GM21423 (cell line): ENCODE data around the gene CRPPA.

Experiments
- ATAC-seq: cut with Tn5 transposase; IDR thresholded peaks from one replicate; pipeline ENCODE4 v1.9.1; 2021; ENCODE audit warnings: mild to moderate bottlenecking, moderate library complexity; ENCODE audit not compliant: unreplicated experiment

CRPPA gene

DNA sequence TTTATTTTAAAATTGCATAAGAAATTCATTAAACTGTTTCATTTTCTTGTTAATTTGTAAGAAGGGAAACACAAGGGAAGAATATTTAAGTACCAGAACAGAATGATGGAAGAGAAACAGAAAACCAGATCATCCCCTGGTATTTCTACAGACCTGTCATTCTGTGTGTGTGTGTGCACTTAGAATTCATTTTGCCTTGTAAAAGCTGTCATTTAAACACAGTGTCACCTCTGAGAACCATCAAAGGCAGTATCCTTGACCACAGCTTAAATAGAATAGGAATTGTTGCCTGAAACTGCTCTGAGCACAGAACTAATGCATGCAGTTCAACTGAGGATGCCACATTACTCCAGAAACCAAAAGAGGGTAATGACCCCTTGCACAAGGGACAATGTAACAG, 6.8 kb upstream of the CRPPA start:
- ATAC-seq = no peak

DNA sequence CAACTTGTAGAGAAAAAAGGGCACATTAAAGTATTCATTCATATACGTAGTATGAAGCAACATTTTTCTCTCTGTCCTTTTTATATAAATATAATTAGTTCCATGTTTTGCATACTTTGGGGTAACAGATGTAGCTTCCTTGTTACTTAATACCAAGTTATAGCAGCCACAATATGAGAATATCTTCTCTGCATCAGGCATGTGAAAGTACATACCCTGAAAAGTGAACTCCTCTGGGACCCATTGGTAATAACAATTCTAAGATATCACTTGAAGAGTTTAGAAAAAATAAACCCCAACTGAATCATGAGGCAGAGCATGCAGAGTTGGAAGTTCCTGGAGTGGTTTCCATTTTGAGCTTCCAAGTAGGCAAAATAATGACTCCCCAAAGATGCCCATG, 2.4 kb upstream of the CRPPA start:
- no peak for ATAC-seq

DNA sequence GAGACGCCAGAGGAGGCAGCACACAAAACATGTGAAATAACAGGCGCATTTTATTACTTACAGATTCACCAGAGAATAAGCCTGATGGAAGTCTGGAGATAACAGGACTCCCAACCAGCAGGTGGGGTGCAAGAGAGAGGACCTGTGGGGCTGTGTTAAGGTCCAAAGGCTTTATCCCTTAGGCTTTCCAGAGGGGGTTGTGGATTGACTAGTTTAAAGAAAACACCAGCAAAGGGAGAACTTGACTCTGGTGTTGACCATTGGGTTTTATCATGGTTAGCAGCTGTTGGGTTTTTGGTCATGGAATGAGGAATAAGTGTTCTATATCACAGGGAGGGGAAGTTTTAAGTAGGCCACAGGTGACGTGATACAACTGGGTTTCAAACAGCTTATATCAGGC, 1.6 kb upstream of the CRPPA start:
- ATAC-seq = no peak

DNA sequence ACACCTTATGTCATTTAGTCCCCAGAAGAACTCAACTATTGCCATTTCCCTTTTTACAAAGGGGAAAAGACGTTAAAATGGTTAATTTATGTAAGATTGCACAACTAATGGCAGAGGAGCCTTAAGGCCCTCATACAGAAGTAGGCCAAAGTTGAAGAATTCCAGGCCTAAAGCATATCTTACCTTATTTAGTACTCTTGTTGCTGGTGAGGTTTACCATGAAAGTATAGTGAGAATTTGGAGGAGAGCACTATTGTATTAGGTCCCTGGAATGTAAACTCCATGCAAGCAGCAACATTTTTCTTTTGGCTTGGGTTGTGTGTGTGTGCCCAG, 731 bp upstream of the CRPPA start:
- ATAC-seq = no peak

DNA sequence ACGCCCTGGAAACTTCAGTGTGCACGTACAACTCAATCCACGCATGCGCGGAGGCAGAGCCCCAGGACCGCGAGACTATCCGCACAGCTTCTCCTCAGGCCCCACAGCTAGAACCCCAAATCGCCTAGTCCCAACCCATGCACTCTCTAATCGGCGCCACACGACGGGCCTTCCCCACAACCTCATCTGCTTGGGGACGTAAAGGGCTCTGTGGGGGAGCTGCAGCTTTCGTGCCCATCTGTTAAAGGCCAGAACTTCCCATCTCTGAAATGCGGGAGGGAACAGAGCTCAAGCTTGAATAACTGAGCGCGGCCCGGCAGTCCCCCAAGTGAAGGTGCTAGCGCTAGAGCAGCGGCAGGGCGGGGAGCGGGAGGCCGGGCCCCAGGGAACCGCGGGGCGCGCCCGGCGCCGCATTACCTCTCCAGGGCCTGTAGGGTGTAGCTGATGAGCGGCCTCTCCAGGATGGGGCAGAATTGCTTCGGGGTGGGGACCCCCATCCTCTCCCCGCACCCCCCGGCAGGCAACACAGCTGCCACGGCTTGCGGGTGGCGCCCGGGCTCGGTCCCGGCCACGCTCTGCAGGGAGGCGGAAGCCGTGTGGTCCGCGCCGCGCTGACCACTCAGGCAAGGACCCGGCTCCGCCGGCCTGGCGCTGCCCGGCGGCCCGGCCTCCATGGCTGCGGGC, 547 bp downstream of the CRPPA start:
- ATAC-seq = peak; percentile 84

DNA sequence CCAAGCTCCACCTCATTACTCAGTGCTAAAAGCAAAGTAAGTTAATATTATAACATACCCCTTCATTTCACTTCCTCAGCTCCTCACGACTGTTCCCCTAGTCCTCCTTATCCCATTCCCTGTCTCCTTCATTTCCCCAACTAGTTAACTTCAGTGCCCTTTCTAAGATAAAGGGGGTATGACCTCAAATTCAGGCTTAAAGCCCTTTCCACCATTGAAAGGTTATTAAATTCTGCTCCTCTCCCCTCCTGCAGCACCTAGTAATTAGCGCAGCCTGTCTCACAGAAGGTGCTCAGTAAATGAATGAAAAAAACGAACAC, 1.0 kb downstream of the CRPPA start:
- ATAC-seq = no peak

DNA sequence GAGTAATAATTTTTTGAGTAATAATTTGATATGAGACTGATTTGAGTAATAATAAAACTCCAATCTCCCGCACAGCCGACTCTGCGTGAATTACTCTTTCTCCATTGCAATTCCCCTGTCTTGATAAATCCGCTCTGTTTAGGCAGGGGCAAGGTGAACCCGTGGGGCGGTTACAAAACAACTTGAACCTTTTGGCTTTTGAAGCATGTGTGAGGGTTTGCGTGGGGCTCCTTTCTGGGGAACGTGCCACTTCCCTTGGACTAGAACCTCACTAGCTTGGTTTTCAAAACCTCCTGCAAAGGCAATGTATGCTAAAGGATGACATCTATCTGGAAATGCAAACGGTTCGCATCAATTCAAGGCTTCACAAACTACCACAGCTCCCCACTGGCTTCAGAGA, 1.5 kb downstream of the CRPPA start:
- no peak for ATAC-seq

DNA sequence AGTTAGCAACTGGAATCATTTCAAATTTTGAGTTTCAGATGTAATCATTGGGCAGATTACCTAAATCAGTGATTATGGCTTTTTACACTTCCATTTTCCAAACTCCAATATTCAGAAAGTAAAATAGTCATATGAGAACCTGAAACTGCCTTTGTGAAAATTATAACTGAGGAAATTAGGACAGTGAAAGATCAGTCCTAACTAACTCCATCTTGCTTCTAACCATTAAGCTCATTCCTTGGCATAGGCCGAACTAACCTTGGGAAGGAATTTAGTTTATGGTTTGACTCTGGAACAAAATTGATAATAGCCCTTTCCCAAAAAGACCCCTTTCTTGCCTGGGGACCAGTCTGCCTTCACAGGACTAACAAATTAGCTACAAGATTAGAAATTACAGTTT, 2.2 kb downstream of the CRPPA start:
- no peak for ATAC-seq

DNA sequence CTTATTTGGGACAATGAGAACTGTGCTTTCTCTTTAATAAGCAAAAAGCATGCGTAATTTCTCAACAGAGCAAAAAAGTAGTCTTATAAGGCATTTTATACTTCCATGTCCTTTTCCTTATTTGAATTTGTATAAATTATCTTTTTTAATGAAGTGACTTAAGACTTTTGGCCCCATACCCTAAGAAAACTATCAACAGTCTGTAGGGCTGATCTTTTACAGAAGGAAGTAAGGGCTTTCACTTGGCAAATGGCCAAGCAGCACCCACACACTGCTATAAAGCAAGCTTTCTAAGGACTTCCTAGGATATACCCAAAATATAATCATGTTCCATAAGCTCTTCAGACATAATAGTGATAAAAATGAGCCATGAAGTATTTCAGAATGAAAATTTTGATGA, 3.4 kb downstream of the CRPPA start:
- ATAC-seq = no peak

DNA sequence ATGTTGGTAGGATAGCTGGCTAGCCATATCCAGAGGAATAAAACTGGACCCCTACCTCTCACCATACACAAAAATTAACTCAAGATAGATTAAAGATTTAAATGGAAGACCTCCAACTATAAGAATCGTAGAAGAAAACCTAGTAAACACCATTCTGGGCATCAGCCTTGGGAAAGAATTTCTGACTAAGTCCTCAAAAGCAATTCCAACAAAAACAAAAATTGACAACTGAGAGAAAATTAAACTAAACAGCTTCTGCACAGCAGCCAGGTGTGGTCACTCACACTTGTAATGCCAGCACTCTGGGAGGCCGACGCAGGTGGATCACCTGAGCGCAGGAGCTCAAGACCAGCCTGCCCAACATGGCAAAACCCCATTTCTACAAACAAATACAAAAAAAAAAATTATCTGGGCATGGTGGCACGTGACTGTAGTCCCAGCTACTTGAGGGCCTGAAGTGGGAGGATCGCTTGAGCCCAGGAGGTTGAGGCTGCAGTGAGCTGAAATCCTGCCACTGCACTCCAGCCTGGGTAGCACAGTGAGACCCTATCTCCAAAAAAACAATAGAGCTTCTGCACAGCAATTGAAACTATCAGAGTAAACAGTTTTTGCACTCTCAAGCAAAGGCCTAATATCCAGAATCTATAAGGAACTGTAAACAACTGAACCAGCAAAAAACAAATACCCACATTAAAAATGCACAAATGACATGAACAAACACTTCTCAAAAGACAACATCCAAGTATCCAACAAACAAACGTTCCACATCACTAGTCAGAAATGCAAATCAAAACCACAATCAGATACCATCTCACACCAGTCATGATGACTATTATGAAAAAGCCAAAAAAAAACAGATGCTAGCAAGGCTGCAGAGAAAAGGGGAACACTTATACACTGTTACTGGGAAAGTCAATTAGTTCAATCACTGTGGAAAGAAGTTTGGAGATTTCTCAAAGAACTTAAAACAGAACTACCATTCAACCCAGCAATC, 4.8 kb downstream of the CRPPA start:
- no peak for ATAC-seq

DNA sequence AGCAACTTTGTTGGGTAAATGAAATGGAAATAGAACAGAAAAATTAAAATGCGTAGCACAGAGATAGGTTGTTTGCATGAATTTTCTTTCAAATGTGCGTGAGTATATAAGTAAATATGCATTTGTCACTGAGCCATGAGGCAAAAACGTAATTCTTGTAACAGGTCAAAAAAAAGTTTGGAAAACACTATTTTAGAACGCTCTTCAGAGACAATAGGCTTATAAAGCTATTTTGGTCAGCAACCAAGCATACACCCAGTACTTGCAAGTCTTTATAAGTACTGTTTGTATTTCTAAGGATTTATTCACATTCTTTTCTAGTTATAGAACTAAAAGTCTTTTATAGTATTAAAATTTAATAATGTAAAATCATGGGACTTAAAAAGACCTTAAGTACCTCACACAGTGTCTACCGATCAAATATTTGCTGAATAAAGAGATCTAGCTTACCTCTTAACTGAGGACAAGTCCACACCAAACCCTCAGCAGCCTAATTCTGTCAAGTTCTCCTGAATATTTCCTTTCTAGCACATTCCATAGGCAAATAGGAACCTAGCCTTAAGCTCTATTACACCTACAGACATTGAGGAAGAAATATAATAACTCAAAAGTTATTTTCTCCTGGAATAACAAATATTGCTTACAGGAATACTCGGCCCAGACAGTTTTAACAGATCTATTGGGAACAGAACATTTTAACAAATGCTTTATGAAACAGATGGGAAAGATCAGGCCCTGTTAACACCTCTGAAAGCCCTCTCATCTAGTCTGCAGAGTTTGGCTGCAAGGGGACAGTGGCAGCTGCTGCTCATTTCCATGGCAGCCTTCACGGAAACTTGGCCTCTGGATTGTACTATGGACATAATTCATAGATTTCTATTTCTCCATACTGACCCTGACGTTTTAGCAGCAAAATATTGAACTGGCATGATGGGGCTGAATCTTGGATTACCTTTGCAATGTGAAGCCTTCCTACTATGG, 8.8 kb downstream of the CRPPA start:
- no peak for ATAC-seq

DNA sequence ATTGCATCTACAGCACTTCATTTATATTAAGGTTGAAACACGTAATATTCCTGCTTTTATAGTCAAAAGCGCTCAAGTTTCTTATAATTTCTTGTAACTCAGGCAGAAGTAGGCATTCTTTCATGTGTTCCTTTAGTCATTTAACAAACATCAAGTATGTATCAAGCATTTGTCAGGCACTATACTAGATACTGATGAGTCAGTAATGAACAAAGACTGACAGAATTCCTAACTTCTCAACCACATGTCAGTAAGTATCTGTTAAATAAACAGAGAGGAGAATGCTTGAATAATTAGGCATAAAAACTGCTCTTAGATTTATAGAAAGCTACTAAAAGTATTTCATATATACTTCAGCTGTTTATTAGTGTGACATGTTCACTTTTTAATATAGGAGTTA, 9.9 kb downstream of the CRPPA start:
- no peak for ATAC-seq

DNA sequence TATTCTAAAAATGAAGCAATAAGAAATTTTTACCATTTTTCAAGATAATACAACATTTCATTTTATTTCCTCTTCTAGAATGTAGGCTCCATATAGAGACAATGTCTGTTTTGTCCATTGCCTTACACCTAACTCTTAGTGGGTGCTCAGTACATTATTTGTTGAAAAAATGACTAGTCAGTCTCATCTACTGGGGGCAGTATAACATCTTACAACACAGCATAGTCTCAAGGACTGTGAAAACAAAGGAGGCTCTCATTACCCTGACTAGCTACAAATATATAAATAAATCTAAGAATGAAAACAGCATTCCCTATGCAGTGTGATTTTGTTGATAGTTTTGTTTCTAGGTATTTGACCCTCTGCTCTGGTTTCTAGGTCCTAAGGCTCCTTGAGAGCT, 11.6 kb downstream of the CRPPA start:
- no peak for ATAC-seq

DNA sequence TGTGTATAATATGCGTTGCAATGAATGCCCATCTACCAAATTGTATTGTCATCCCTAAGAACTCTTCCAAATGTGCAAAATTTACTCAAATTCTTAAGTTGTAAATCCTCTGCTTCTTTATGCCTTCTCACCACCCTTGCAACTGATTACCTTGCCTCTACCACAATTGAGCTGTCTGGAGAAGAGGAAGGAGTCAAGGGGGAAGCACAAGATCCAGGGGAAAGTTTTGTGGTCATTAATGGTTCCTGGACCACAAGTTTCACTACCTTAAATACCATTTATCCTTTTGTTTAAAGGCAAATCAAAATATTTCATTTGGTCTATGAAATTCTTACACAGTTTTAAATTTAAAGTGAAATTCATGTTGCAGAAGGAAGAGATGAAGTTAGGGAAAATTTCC, 16.7 kb downstream of the CRPPA start:
- ATAC-seq = peak; percentile 55

DNA sequence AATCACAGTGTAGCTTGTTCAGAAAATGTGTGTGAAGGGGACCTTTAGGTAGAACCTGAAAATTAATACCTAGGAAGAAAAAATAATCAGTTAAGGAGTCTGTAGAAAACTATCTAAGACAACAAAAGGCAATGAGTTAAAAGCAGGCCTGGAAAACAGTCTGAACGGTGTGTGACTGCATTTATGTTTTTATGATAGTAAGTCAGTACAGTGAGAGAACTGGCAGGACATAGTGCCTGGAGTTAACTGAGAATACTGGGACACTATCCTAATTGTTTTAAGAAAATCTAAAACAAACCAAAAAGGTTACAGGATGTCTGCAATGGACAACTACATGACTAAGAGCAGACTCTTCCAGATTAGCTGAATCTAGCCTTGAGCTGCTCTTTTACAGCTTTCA, 17.9 kb downstream of the CRPPA start:
- ATAC-seq = no peak

DNA sequence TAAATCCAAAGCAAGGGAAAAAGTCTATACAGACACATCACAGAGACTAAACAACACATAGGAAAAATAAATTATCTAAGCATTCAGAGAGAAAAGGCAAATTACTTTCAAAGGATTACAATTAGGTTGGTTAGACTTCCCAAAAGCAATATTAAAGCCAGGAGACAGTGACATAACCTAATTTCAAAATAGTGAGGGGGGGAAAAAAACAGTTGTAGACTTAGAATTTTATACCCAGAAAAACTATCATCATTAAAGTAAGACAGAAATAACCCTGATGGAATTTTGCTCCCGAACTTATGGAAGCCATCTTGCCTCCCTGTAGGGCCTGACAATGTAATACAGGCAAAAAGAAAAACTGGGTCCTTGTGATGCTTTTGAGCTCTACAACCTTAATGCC, 18.4 kb downstream of the CRPPA start:
- no peak for ATAC-seq

DNA sequence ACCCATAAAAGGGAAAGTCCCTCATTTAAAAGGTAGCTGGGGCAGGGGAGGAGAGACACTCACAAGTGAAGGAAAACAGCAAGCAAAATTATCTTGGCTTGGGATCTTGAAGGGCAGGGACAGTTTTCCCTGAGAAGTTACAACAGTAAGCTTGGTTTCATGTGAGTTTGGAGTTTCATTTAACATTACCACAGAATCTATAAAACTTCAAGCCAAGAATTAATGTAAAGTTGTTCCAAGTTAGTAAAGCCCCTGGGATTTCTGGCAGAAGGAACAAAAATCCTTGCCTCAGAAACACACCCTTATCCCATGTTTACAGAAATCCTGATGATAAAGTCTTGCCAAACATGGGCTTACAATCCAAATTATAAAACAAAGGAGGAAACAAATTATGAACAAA, 19.2 kb downstream of the CRPPA start:
- no peak for ATAC-seq

DNA sequence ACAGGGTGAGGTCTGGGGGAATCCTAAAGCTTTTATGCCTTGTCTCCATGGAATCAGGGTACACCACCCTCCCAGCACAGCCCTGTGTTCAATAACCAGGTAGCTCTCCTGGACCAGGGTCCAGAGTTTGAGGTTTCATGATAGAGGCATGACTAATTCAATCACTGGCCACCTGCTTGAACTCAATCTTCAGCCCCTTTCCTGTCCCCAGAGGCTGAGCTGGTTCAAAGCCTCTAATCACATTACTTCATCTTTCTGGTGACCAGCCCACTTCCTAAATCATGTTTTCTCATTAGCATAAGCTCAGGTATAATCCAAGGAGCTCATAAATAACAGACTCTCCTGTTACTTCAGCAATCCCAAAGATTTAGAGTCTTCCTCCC, 20.5 kb downstream of the CRPPA start:
- no peak for ATAC-seq

DNA sequence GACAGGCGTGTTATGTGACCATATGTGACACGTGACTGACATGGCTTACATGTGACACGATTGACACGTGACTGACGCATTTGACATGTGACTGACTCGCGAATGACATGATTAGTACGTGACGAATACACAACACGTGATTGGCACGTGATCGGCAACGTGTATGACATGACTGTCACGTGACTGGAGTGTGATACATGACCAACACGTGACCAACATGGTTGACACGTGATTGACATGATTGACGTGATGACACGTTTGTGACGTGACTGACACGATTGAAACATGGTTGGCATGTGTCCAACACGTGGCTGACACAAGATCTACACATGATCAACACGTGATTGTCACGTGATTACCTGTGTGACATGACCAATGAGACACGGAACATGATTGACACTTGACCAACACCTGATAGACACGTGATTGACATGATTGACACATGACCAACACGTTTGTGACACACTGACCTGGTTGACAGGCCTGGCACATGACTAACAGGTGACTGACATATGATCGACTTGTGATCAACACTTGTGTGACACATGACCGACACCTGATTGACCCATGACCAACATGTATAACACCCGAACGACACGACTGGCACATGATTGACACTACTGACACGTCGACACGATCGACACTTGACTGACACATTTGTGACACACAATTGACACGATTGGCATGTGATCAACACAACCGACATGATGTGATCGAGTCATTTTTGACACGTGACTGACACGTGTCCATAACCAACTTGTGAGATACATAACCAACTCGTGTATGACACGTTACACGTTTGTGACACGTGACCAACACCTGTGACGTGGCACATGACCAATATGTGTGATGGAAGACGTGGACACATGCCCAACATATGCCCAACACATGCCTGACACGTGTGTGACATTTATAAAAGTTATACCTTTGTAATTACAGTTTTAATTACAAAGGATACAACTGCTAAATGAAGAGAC, 21.1 kb downstream of the CRPPA start:
- ATAC-seq = no peak

DNA sequence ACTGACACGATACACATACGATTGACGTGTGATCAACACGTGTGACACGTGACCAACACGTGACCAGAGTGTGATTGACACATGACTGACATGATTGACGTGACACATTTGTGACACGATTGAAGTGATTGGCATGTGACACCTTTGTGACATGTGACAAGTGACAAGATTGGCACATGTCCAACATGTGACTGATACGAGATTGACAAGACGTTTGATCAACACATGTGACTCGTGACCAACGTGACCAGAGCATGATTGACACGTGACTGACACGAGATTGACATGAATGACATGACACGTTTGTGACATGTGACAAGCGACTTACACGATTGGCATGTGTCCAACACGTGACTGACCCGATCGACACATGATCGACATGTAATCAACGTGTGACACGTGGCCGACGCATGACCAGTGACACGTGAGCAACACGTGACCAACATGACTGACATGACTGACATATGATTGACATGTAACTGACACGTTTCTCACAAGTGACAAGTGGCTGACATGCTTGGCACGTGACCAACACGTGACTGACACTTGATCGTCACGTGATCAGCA, 22.0 kb downstream of the CRPPA start:
- ATAC-seq = no peak
